ENCODE data around the gene HINT3. TPM values are rescaled to one million over a fixed set of nuclear protein-coding genes. Genes with fewer than 3 reads are reported as not detected.

Gene HINT3
- total RNA-seq, 4 donors from 2014 or later, result 15.4 to 22.5 (median 20.7) TPM

GRCh38 chr6:125923366-125923877 lies 33.1 kb upstream of the HINT3 start:
- WGBS, 2 donors, result 26 to 39% methylated on average over 4 of the region's 4 CpGs
- Histone ChIP-seq H3K27ac (peak overlapping the region; percentile 57 to 93 (median 66)), H3K36me3 (peaks cover 12 to 78% (median 14%) of the 10 kb centered on the region in 3 donors), H3K4me1 (peaks cover 6 to 75% (median 6%) of the 10 kb centered on the region in 3 donors), H3K4me3 (peak overlapping the region in 1 of 4 donors; percentile 15), H3K9me3 (no peaks in the 10 kb centered on the region), H3K27me3 (no peaks in the 10 kb centered on the region)
- TF ChIP-seq POLR2A (IDR thresholded peaks at IDR 0.05) (no peak), CTCF (IDR thresholded peaks at IDR 0.05) (no peak)
- intact Hi-C loops (cut with DNase I), result no loop called here
- DNase-seq, result no peak

GRCh38 chr6:125924169-125924568 lies 32.4 kb upstream of the HINT3 start:
- TF ChIP-seq CTCF (IDR thresholded peaks at IDR 0.05), result no peak
- TF ChIP-seq POLR2A (IDR thresholded peaks at IDR 0.05), result no peak
- Histone ChIP-seq H3K27ac (peak overlapping the region in 3 of 4 donors; percentile 57 to 93 (median 65)), H3K4me3 (peak overlapping the region in 1 of 4 donors; percentile 1), H3K9me3 (no peaks in the 10 kb centered on the region), H3K36me3 (peaks cover 12 to 85% (median 14%) of the 10 kb centered on the region in 3 donors), H3K27me3 (no peaks in the 10 kb centered on the region), H3K4me1 (peaks cover 3 to 69% (median 6%) of the 10 kb centered on the region in 3 donors)
- 22 to 47% methylated on average over 2 of the region's 2 CpGs for WGBS, 2 donors
- intact Hi-C loops (cut with DNase I), result no loop called here
- no peak for DNase-seq

- Histone ChIP-seq H3K9me3 (no peaks in the 10 kb centered on the region), H3K36me3 (peaks cover 12 to 92% (median 14%) of the 10 kb centered on the region in 3 donors), H3K4me3 (no peak overlapping the region), H3K27me3 (no peaks in the 10 kb centered on the region), H3K27ac (peak overlapping the region; percentile 17 to 79 (median 61)), H3K4me1 (peaks cover 0 to 63% (median 6%) of the 10 kb centered on the region in 3 donors)
- WGBS, 2 donors, result 69 to 79% methylated on average over 1 to 2 of the region's 2 CpGs
- TF ChIP-seq POLR2A (IDR thresholded peaks at IDR 0.05) (no peak), CTCF (IDR thresholded peaks at IDR 0.05) (no peak)
- DNase-seq, result no peak
- intact Hi-C loops (cut with DNase I), result no loop called here
Observed at GRCh38 chr6:125924697-125925358, 31.7 kb upstream of the HINT3 start.

GRCh38 chr6:125926711-125927110 lies 29.9 kb upstream of the HINT3 start:
- Histone ChIP-seq H3K36me3 (peaks cover 7 to 99% (median 18%) of the 10 kb centered on the region in 3 donors), H3K27me3 (no peaks in the 10 kb centered on the region), H3K4me1 (peaks cover 0 to 46% (median 6%) of the 10 kb centered on the region in 3 donors), H3K4me3 (no peak overlapping the region), H3K27ac (no peak overlapping the region), H3K9me3 (no peaks in the 10 kb centered on the region)
- 78 to 88% methylated on average over 3 of the region's 3 CpGs for WGBS, 2 donors
- TF ChIP-seq POLR2A (IDR thresholded peaks at IDR 0.05), result no peak
- no peak for TF ChIP-seq CTCF (IDR thresholded peaks at IDR 0.05)
- intact Hi-C loops (cut with DNase I), result no loop called here
- DNase-seq, result no peak

GRCh38 chr6:125927761-125928160 lies 28.8 kb upstream of the HINT3 start:
- no peak for TF ChIP-seq CTCF (IDR thresholded peaks at IDR 0.05)
- no peak for TF ChIP-seq POLR2A (IDR thresholded peaks at IDR 0.05)
- Histone ChIP-seq H3K36me3 (peaks cover 7 to 92% (median 18%) of the 10 kb centered on the region in 3 donors), H3K4me1 (peaks cover 0 to 35% (median 6%) of the 10 kb centered on the region in 3 donors), H3K4me3 (no peak overlapping the region), H3K27ac (peak overlapping the region in 2 of 4 donors; percentile 6 to 20), H3K27me3 (no peaks in the 10 kb centered on the region), H3K9me3 (no peaks in the 10 kb centered on the region)
- 67 to 71% methylated on average over 6 to 7 of the region's 7 CpGs for WGBS, 2 donors
- intact Hi-C loops (cut with DNase I), result no loop called here
- DNase-seq, result no peak
